GM12878 (cell line): ENCODE data around the gene DYSF. TPM values are rescaled to one million over a fixed set of nuclear protein-coding genes. Genes with fewer than 3 reads are reported as not detected.

ENCODE experiments used
- ATAC-seq: fragments of 200-7000 bp; cut with Tn5 transposase; 3 replicates; pipeline ENCODE4 v1.9.1; 2020; ENCODE audit warnings: mild to moderate bottlenecking, moderate library complexity
- BruUV-seq: library from RNA; stranded (reverse); fragments of 400-500 nt; replicated peaks from 2 replicates; lab custom pipeline; 2021; lab: Mats Ljungman, UMichigan
- CTCF ChIA-PET: fragments of 300-600 bp; sonication (Branson Sonifier 250); formaldehyde crosslinking; extraction: SDS; loops from one replicate; lab custom pipeline; 2021; ENCODE audit warnings: inconsistent platforms; lab: Yijun Ruan, JAX
- POLR2A ChIA-PET: fragments of 350-600 bp; formaldehyde crosslinking; extraction: SDS; loops from one replicate; lab custom pipeline; 2021; ENCODE audit warnings: inconsistent platforms; lab: Charles Lee
- RAD21 ChIA-PET: fragments of 300-600 bp; sonication (Branson Sonifier 250); formaldehyde crosslinking; loops from one replicate; lab custom pipeline; 2023; ENCODE audit warnings: antibody characterized with exemption; ENCODE audit not compliant: unreplicated experiment; lab: Charles Lee
- SMC1A ChIA-PET: fragments of 300-600 bp; sonication (Branson Sonifier 250); formaldehyde crosslinking; loops from one replicate; lab custom pipeline; 2023; ENCODE audit not compliant: unreplicated experiment, uncharacterized antibody; lab: Charles Lee
- DNase-seq: peaks from one replicate; pipeline ENCODE4 v3.0.0-alpha.2; 2011; ENCODE audit warnings: low read depth, low spot score
- FAIRE-seq: peaks from 3 replicates; lab custom pipeline; 2011; peaks lifted over from hg19 to GRCh38; lab: Jason Lieb, UNC
- H2AFZ ChIP-seq: 2 replicates; pipeline ENCODE4 v1.6.0; 2011; ENCODE audit warnings: low read depth, low read length, control low read depth; ENCODE audit not compliant: control insufficient read depth
- H3K27ac ChIP-seq: 2 replicates; pipeline ENCODE4 v1.5.1; 2011; ENCODE audit warnings: control low read depth; ENCODE audit not compliant: control insufficient read depth, insufficient read depth
- H3K27me3 ChIP-seq, 2 experiments: replicated peaks in 1 of 2; 2 replicates each; pipeline versions ENCODE4 v1.6.0 to v1.6.1; 2011; ENCODE audit warnings: low read length in 1 of 2; ENCODE audit not compliant: control insufficient read depth in 2 of 2, insufficient read depth in 2 of 2
- H3K36me3 ChIP-seq, 2 experiments: 2 replicates each; pipeline ENCODE4 v1.5.1; 2011; ENCODE audit warnings: low read length in 1 of 2; ENCODE audit not compliant: control insufficient read depth in 2 of 2, insufficient read depth in 2 of 2
- H3K4me1 ChIP-seq: 2 replicates; pipeline ENCODE4 v1.6.1; 2011; ENCODE audit warnings: mild to moderate bottlenecking, low read length, moderate library complexity, mixed read lengths; ENCODE audit not compliant: control insufficient read depth, insufficient read depth
- H3K4me2 ChIP-seq: 2 replicates; pipeline ENCODE4 v1.6.0; 2011; ENCODE audit warnings: control low read depth; ENCODE audit not compliant: control insufficient read depth, insufficient read depth
- H3K4me3 ChIP-seq: fragments of 200-600 bp; sonication (generic); 2 replicates; pipeline ENCODE4 v1.5.1; 2016
- H3K79me2 ChIP-seq: 2 replicates; pipeline ENCODE4 v1.6.0; 2011; ENCODE audit warnings: low read length; ENCODE audit not compliant: control insufficient read depth, insufficient read depth
- H3K9ac ChIP-seq: 2 replicates; pipeline ENCODE4 v1.8.0; 2011; ENCODE audit warnings: low read length, control low read depth, mixed read lengths; ENCODE audit not compliant: control insufficient read depth, insufficient read depth
- H3K9me3 ChIP-seq: replicated peaks from 3 replicates; pipeline ENCODE4 v1.5.1; 2011; ENCODE audit warnings: mild to moderate bottlenecking, low read length; ENCODE audit not compliant: control insufficient read depth, insufficient read depth
- H4K20me1 ChIP-seq: 2 replicates; pipeline ENCODE4 v1.6.0; 2011; ENCODE audit not compliant: control insufficient read depth, insufficient read depth
- CHD4 ChIP-seq: fragments of 200-600 bp; sonication (generic); IDR thresholded peaks from 2 replicates; pipeline ENCODE4 v1.6.1; 2016; ENCODE audit warnings: mild to moderate bottlenecking
- CREB1 ChIP-seq: IDR thresholded peaks from 2 replicates; pipeline ENCODE4 v1.6.1; 2012; ENCODE audit warnings: low read depth, mild to moderate bottlenecking, inconsistent platforms
- MAX ChIP-seq: IDR thresholded peaks from 2 replicates; pipeline ENCODE4 v1.6.1; 2012; ENCODE audit warnings: low read depth, low read length, improper control_type of control experiment
- MYC ChIP-seq: IDR thresholded peaks from 2 replicates; pipeline ENCODE4 v1.6.1; 2011; ENCODE audit warnings: mild to moderate bottlenecking, low read length, moderate library complexity, inconsistent platforms; ENCODE audit not compliant: insufficient read depth, insufficient replicate concordance, insufficient read length, severe bottlenecking
- NFYA ChIP-seq: IDR thresholded peaks from 2 replicates; pipeline ENCODE4 v1.6.1; 2011; ENCODE audit warnings: low read depth, mild to moderate bottlenecking, low read length, improper control_type of control experiment, borderline replicate concordance
- POLR2AphosphoS2 ChIP-seq: IDR thresholded peaks from 2 replicates; pipeline ENCODE4 v1.6.1; 2011; ENCODE audit warnings: low read depth, mild to moderate bottlenecking, low read length, improper control_type of control experiment, moderate library complexity
- RELA ChIP-seq: fragments of 450-650 bp; IDR thresholded peaks from 2 replicates; pipeline ENCODE4 v1.8.0; 2014; ENCODE audit warnings: borderline replicate concordance; ENCODE audit not compliant: partially characterized antibody
- SMAD1 ChIP-seq: fragments of 450-650 bp; IDR thresholded peaks from 2 replicates; pipeline ENCODE4 v1.6.1; 2018; ENCODE audit warnings: mild to moderate bottlenecking, low read depth; ENCODE audit not compliant: partially characterized antibody
- ZBTB33 ChIP-seq: fragments of 450-650 bp; IDR thresholded peaks from 2 replicates; pipeline ENCODE4 v1.6.1; 2017; ENCODE audit warnings: mild to moderate bottlenecking
- WGBS: methylation state at CpG from one replicate; pipeline ENCODE4 v1.1.6; 2016; ENCODE audit warnings: low lambda C conversion rate; ENCODE audit not compliant: insufficient replicate concordance, insufficient coverage; ENCODE audit errors: missing lambda C conversion rate; 5-methylcytosine and 5-hydroxymethylcytosine counted together
- in situ Hi-C: fragments of 300-500 bp; cut with MboI; formaldehyde crosslinking; loops from 9 replicates; pipeline ENCODE4 v1.14.3; 2018; ENCODE audit warnings: mixed read lengths
- intact Hi-C: fragments of 100-400 bp; cut with micrococcal nuclease; formaldehyde crosslinking; loops from one replicate; pipeline ENCODE4 v1.14.2; 2022; ENCODE audit not compliant: unreplicated experiment
- polyA plus RNA-seq, 11 experiments: library from polyadenylated mRNA; depleted of rRNA in 4 of 11; unstranded in 6 of 11; stranded (reverse) in 5 of 11; fragments of >200 nt; fragmentation: Nextera tagmentation in 4 of 11; fragmentation: Illumina TruSeq in 1 of 11; extraction: Ambion mirVana in 4 of 11; extraction: Trizol in 1 of 11; gene quantifications; 1 replicate in 1 of 11; 2 replicates in 10 of 11; pipeline versions ENCODE4 v1.2.1 to v1.2.3, GENCODE V29; 2011 to 2016; ENCODE audit warnings: inconsistent platforms in 2 of 11, missing spikeins in 2 of 11, low read depth in 1 of 11
- total RNA-seq, 4 experiments: library from RNA; depleted of rRNA in 3 of 4; stranded (reverse); fragments of >200 nt in 3 of 4; fragmentation: Illumina TruSeq in 1 of 4; extraction: Trizol in 1 of 4; gene quantifications; 2 replicates each; pipeline versions ENCODE4 v1.2.1 to v1.2.3, GENCODE V29; 2013 to 2021

Gene DYSF
- total and polyA plus RNA-seq, 10 of the 15 experiments (the other 5 are each of a cell fraction or from before 2014, with no cell fraction given): under 0.01 to 0.15 (median 0.03) TPM; not detected in 7

- no peaks in the 10 kb centered on the region for H3K79me2 ChIP-seq
- intact Hi-C loops (no loop called here), in situ Hi-C loops (no loop called here)
- ChIA-PET CTCF (no interaction called here), POLR2A (no interaction called here), SMC1A (no interaction called here), RAD21 (no interaction called here)
- DNase-seq (no peak), ATAC-seq (no peak), FAIRE-seq (no peak)
- H4K20me1 ChIP-seq: no peaks in the 10 kb centered on the region; the same call in 1 of the 2 replicates
- H3K27ac ChIP-seq: no peak overlapping the region
- no peak overlapping the region for H2AFZ ChIP-seq
- BruUV-seq: no TSS peak
- no peak for TF ChIP-seq RELA
- no peak for TF ChIP-seq NFYA
- TF ChIP-seq ZBTB33: no peak
- no peak for TF ChIP-seq MYC
- TF ChIP-seq SMAD1: no peak
- no peak for TF ChIP-seq CREB1
- TF ChIP-seq MAX: no peak
- no peak for TF ChIP-seq POLR2AphosphoS2
- TF ChIP-seq CHD4: no peak
- peaks cover 3% of the 10 kb centered on the region; the same call in 1 of the 3 replicates for H3K9me3 ChIP-seq
- no peaks in the 10 kb centered on the region for H3K4me1 ChIP-seq
- H3K27me3 ChIP-seq: peaks cover 10 to 22% of the 10 kb centered on the region in 2 experiments
- peak overlapping the region; percentile 65; the same call in 1 of the 2 replicates for H3K4me2 ChIP-seq
- peak overlapping the region; percentile 53 for H3K4me3 ChIP-seq
- no peak overlapping the region for H3K9ac ChIP-seq
- WGBS: 12% methylated on average over 5 of the region's 7 CpGs
- no peaks in the 10 kb centered on the region for H3K36me3 ChIP-seq
Measured at GRCh38 chr2:71467180-71467815, 13.9 kb downstream of the DYSF start.
